ENCODE measurements around the gene ARG1.

Gene ARG1

GRCh38 chr6:131587909-131588308 lies 14.9 kb downstream of the ARG1 start:
- DNase-seq, result no peak

DNA sequence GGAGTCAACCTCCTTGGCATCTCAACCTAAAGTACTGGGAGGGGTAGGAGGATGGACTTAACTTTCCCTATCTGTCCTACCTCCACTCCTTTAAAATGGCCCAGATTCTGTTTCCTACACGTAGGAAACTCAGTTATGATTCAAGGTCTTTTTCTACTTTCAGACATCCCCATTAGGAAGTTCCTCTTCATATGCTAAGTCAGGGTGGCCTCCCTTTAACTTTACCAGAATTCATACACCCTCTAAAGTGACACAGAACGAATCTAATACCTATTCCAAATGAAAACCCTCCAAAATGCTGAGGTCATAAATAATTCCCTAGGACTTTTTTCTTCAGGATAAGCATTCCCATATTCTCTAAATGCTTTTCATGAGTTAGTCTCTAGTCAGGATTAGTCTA lies 15.6 kb downstream of the ARG1 start:
- DNase-seq, result no peak

GRCh38 chr6:131592935-131593334 lies 19.9 kb downstream of the ARG1 start:
- DNase-seq, result no peak

GRCh38 chr6:131594074-131594473 lies 21.0 kb downstream of the ARG1 start:
- no peak for DNase-seq

DNA sequence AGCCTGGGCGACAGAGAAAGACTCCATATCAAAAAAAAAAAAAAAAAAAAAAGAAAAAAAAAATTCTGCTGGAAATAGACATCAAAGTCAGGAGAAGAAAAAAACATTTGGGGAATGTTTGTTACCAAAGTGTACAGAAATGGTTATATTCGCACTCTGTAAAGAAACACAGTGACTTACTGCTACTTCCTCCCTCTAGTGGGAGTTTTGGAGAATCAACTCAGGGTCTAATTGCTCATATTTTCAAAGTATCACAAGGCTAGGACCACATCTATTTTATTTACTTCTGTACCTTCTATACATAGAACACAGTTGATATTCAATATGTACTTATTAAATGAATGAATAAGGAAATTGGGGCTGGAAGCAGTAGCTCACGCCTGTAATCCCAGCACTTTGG lies 24.4 kb downstream of the ARG1 start:
- DNase-seq, result no peak

- no peak for DNase-seq
Measured at GRCh38 chr6:131600716-131601115, 27.7 kb downstream of the ARG1 start.

DNA sequence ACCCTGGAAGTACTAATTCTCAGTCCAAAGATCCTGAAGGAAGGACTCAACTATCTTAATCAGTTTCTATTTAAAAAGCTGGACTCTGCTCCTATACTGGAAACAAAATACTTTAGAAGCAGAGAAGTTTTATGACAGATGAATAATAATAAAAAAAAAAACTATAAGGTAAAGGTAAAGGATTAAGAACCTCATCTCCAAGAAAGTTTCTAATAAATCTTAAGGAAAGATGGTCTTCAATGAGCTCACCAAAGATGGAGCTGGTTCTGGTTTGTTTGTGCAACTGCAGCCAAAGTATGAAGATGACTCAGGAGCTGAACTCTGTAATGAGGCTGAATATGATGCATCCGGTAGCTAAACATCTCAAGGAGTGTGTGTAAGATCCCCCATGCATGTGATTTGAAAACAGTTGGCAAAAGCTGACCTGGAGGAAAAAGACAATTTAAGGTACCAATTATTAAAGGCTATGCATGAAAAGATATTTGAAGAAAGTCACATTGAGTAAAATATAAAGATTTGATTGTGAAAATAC lies 29.8 kb downstream of the ARG1 start:
- no peak for DNase-seq

GRCh38 chr6:131613296-131613925 lies 40.4 kb downstream of the ARG1 start:
- no peak for DNase-seq

DNA sequence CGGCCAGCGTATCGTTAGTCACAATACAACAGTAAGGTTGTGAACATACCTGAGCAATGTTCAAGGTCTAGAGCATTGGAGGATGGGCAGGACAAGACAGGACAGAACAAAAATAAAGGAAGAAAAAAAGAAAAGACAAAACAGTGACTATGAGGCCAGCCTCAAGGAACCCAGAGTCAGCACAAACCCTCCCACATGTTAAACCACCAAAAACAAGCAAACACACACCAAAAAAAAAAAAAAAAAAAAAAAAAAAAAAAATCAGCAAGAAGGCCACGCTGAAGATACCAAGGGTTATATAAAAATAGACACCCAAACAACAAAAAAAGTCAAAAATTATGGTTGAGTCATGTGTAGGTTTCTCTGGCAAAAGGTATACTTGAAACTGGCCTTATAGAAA lies 42.2 kb downstream of the ARG1 start:
- no peak for DNase-seq

- DNase-seq, result peak; percentile 94
Measured at GRCh38 chr6:131627724-131628682, 55.0 kb downstream of the ARG1 start, which contains the start of gene MED23. MED23 (minus strand) TSS chr6:131628242; CDS start chr6:131628049, 193 bp downstream.

GRCh38 chr6:131628726-131629125 lies 55.7 kb downstream of the ARG1 start:
- no peak for DNase-seq

DNA sequence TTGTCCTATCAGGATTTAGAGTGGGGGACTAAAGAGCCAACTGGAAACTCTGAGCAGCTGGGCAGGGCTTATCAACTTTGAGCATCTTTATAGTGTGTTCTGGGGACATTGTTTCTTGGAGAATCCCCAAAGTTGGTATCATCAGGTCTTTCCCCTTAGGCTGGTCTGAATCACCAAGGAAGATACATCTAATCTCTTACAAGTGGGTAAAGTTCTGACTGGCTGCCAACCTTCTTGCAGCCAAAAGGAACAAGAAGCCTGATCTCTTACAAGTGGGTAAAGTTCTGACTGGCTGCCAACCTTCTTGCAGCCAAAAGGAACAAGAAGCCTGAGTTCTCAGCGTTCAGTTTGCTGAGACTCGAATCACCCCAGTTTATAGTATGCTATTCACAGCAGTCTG lies 56.6 kb downstream of the ARG1 start:
- no peak for DNase-seq

GRCh38 chr6:131631625-131632289 lies 58.7 kb downstream of the ARG1 start:
- no peak for DNase-seq

Data from activated naive CD4-positive, alpha-beta T cell treated with anti-CD3 and anti-CD28 coated beads, Interleukin-2, amount 50 U/mL, for 16 hours (primary cell).